ENCODE results near the gene MYOM1. TPM values are rescaled to one million over a fixed set of nuclear protein-coding genes. Genes with fewer than 3 reads are reported as not detected.
"Not testable (repeated sequence)": the region's sequence is repeated elsewhere in the genome, so short reads cannot be mapped to it uniquely, and the experiment has no call there.

Gene MYOM1
- polyA plus RNA-seq, 1 experiment, result 0.02 TPM

- H3K27me3 ChIP-seq (ENCODE audit: control insufficient read depth, insufficient read depth, low read length), result peaks cover 11% of the 10 kb centered on the region
- ChIA-PET CTCF (interaction anchor here (1.4 kb wide), 1 partner anchor 15 kb away, joined by 4 read pairs; no protein-coding TSS in a partner anchor), POLR2A (no interaction called here)
- no peak overlapping the region for H3K4me3 ChIP-seq (ENCODE audit: low read depth, low read length)
- no peak overlapping the region for H3K27ac ChIP-seq (ENCODE audit: low read depth, low read length)
- no peak for TF ChIP-seq CTCF (IDR thresholded peaks at IDR 0.05; ENCODE audit: low read depth, low read length)
- no peaks in the 10 kb centered on the region for H3K9me3 ChIP-seq (ENCODE audit: control insufficient read depth, insufficient read depth, low read length)
- DNase-seq (ENCODE audit: low read depth, low spot score), result no peak
Observed at GRCh38 chr18:3223356-3223755, 3.6 kb upstream of the MYOM1 start.

GRCh38 chr18:3221496-3221895, 1.7 kb upstream of the MYOM1 start:
- H3K27ac ChIP-seq (ENCODE audit: low read depth, low read length), result no peak overlapping the region
- CTCF ChIA-PET, result no interaction called here
- H3K9me3 ChIP-seq (ENCODE audit: control insufficient read depth, insufficient read depth, low read length), result no peaks in the 10 kb centered on the region
- H3K4me3 ChIP-seq (ENCODE audit: low read depth, low read length), result no peak overlapping the region
- H3K27me3 ChIP-seq (ENCODE audit: control insufficient read depth, insufficient read depth, low read length), result peaks cover 7% of the 10 kb centered on the region
- TF ChIP-seq CTCF (IDR thresholded peaks at IDR 0.05; ENCODE audit: low read depth, low read length), result no peak
- DNase-seq (ENCODE audit: low read depth, low spot score), result no peak
- POLR2A ChIA-PET, result no interaction called here

- CTCF ChIA-PET, result interaction anchor here (0.6 to 1.4 kb wide), 3 partner anchors 69 to 263 kb away, joined by 3 to 6 read pairs (median 4); no protein-coding TSS in a partner anchor
- POLR2A ChIA-PET; DNase-seq (ENCODE audit: low read depth, low spot score); H3K27ac ChIP-seq (ENCODE audit: low read depth, low read length); H3K4me3 ChIP-seq (ENCODE audit: low read depth, low read length); H3K9me3 ChIP-seq (ENCODE audit: control insufficient read depth, insufficient read depth, low read length); H3K27me3 ChIP-seq (ENCODE audit: control insufficient read depth, insufficient read depth, low read length): not testable (repeated sequence)
Observed at GRCh38 chr18:3220868-3221267, 1.1 kb upstream of the MYOM1 start.

GRCh38 chr18:3219241-3219630, 532 bp downstream of the MYOM1 start:
- ChIA-PET POLR2A (no interaction called here), CTCF (interaction anchor here (0.6 to 1.4 kb wide), 3 partner anchors 13 to 233 kb away, joined by 3 to 5 read pairs (median 5); no protein-coding TSS in a partner anchor)
- H3K27me3 ChIP-seq (ENCODE audit: control insufficient read depth, insufficient read depth, low read length), result peaks cover 5% of the 10 kb centered on the region
- H3K9me3 ChIP-seq (ENCODE audit: control insufficient read depth, insufficient read depth, low read length), result no peaks in the 10 kb centered on the region; the same call in 1 of the 2 replicates
- DNase-seq (ENCODE audit: low read depth, low spot score), result no peak
- no peak overlapping the region for H3K27ac ChIP-seq (ENCODE audit: low read depth, low read length)
- no peak overlapping the region for H3K4me3 ChIP-seq (ENCODE audit: low read depth, low read length)
- no peak for TF ChIP-seq CTCF (IDR thresholded peaks at IDR 0.05; ENCODE audit: low read depth, low read length)

- POLR2A ChIA-PET, result no interaction called here
- CTCF ChIA-PET, result interaction anchor here (0.6 to 1.4 kb wide), 3 partner anchors 13 to 232 kb away, joined by 3 to 5 read pairs (median 5); no protein-coding TSS in a partner anchor
- Histone ChIP-seq H3K9me3 (ENCODE audit: control insufficient read depth, insufficient read depth, low read length) (no peaks in the 10 kb centered on the region; the same call in 1 of the 2 replicates), H3K4me3 (ENCODE audit: low read depth, low read length) (no peak overlapping the region), H3K27me3 (ENCODE audit: control insufficient read depth, insufficient read depth, low read length) (peaks cover 5% of the 10 kb centered on the region), H3K27ac (ENCODE audit: low read depth, low read length) (no peak overlapping the region)
- no peak for TF ChIP-seq CTCF (IDR thresholded peaks at IDR 0.05; ENCODE audit: low read depth, low read length)
- DNase-seq (ENCODE audit: low read depth, low spot score), result no peak
Observed at GRCh38 chr18:3218819-3219218, 949 bp downstream of the MYOM1 start.

Measured in AG04450 (cell line).